ENCODE data around the gene C1orf74.

Gene C1orf74

DNA sequence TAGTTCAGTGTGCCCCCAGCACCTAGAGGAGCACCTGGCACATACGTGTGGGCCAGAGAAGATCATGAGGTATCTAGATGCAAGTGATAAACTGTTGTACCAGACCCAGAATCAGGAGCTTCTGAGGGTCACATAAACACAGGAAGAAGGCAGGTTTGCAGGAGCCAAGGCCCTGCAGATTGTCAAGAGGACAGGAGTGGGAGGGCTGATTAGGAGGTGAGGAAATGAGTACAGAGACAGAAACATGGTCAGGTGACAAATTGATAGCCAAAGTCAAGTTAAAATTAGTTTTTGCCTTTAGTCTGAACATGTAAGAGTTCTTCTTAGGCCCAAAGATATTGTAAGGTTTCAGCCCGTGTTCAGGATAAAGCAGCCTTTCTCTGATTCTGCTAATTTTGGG, 42.5 kb downstream of the C1orf74 start:
- no peak for ATAC-seq

DNA sequence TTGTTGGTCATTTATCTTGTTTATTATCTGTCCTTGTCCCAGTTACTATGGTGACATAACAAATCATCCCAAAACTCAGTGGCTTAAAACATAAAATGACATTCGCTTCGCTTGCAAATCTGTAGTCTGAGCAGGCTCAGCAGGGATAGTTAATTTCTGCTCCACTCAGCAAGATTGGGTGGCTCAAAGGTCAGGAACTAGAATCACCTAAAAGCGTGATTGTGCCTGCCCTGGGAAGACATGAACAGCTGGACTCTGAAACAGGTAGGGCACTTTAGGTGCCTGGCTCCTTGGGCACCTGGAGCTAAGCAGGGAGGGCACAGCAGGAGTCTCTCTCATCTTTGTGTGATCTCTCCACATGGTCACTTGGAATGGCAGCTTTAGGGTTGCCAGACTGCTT, 43.2 kb downstream of the C1orf74 start:
- no peak for ATAC-seq

DNA sequence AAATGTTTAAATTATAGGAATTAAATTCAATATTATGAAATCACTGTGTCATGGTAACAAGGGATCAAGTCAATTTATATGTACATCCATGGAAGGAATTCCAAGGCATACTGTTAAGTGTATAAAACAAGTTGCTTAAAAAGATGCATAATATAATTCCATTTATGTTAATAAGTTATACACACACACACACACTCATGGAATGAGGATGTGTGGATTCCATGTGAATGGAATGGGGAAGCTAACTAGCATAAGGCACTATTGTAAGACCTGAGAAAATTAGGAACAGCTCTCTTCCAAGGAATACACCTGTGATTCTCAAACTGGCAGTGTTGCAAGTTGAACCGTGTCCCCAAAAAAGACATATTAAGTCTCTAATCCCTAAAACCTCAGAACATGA, 46.1 kb downstream of the C1orf74 start:
- no peak for ATAC-seq

DNA sequence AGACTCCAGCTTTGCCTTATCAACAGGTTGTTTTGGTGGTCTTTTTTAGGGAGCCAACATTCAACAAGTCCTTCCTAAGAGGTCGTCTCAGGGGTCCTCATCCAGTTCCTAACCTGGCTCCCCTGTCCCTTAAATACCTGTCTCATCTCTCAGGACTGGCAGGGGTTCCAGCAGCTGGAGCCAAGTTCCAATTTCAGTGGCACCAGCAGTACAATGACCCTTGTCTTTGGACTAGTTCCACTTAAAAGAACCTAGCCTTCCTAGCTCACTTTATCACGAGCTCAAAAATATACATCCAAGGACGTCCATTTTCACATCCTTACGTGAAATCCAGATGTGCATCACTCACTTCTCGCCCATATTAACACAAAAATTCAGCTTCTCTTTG, 47.2 kb downstream of the C1orf74 start:
- ATAC-seq = no peak

DNA sequence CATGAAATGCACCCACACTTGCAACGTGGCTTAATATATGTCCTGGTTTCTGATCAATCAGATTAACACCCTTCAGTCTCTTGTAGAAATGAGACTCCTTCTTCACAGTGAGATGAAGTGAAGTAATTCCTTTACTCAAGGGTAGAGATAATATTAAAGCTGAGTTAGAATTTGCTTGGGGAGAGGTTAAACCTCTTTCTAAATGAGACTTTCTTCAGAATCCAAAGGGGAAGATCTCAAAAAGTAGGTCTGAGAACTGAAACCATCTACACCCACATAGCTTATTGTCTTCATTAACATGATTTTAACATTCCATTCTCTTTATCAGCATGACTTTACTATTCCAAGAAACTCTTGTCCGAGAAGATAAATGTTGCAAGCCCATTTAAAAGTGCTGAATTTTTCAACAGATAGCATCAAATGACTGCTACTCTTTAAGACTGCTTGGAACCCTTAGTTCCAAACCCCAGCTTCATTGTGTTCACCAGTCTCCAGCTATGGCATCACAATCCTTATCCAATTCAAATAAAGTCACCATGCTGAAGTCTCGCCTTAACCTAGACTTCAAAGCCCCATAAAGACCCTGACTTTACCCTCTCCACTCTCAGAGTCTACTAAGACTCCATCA, 47.8 kb downstream of the C1orf74 start:
- peak in 1 of 2 donors; percentile 73 for ATAC-seq

DNA sequence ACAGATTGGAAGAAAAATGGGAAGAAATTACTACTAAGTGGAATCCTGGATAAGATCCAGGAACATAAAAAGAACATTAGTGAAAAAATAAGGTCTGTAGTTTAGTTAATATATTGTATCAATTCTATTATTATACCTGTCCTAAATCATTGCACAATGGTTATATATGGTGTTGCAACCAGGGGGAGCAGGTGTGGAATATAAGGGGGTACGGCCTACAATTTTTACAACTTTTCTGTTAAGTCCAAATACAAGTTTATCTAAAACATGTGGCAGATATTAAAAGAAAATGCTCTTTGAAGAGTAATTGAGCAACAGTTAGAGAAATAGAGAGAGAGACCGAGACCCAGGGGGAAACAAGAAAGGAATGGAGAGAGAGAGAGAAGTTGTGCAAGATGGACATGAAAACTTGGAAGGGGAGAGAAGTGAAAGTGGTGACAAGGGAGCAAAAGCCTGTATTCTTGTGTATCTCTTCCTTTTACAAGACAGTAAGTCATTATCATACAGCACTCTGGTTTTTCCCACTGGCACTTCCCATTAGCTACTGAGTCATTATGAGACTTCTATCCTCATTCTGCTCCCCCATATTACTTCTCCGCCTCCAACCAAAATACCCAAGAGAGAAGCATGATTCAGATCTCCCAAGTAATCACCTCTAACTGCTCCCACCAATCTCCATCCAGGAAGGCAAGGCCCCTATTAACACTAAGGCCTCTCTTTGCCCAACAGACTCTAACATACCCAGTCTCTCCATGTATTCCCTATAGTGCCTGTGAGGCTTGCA, 50.8 kb downstream of the C1orf74 start:
- no peak for ATAC-seq

DNA sequence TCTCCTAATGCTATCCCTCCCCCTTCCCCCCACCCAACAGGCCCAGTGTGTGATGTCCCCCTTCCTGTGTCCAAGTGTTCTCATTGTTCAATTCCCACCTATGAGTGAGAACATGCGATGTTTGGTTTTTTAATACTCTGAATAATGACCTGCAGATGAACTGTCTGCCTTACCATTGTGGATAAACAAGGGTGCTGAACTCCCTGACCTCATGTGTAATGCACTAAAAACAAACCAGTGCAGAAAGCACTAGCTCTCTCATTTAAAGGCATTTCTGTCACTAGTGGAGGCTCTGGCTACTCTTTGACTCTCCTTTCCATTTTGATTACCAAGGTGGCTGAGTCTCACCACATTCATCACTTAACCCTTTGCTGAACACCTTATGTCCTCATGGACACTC, 51.6 kb downstream of the C1orf74 start:
- no peak for ATAC-seq

DNA sequence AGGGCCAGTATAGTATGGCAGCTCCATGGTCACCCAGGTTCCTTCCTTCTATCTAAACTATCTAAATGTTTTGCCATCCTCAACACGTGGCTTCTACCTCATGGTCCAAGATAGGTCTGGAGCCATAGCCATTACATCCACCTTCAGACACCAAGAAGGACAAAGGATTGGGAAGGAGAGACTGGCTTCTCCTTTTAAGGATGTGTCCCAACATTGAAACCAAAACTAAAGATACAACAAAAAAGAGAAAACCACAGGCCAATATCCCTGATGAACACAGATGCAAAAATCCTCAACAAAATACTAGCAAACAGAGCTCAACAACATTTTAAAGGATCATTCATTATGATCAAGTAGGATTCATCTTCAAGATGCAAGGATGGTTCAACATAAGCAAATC, 54.9 kb downstream of the C1orf74 start:
- no peak for ATAC-seq

All from activated CD4-positive, CD25-positive, alpha-beta regulatory T cell treated with anti-CD3 and anti-CD28 coated beads, Interleukin-2, amount 50 U/mL, for 24 hours (primary cell).